Type B pancreatic cell (in vitro differentiated cells): ENCODE measurements around the gene KCNF1. TPM values are rescaled to one million over a fixed set of nuclear protein-coding genes. Genes with fewer than 3 reads are reported as not detected.

Experiments used
- DNase-seq: peaks from one replicate; pipeline ENCODE4 v3.0.0; 2021; ENCODE audit warnings: mixed read lengths; ENCODE audit not compliant: unreplicated experiment; ENCODE audit errors: extremely low spot score
- H3K27ac Mint-ChIP-seq: 2 replicates; pipeline ENCODE4 v1.8.0; 2021; ENCODE audit warnings: mild to moderate bottlenecking, mixed read lengths
- H3K27me3 Mint-ChIP-seq: 2 replicates; pipeline ENCODE4 v1.8.0; 2021; ENCODE audit warnings: mixed read lengths
- H3K36me3 Mint-ChIP-seq: 2 replicates; pipeline ENCODE4 v1.8.0; 2021; ENCODE audit warnings: mixed read lengths
- H3K4me1 Mint-ChIP-seq: one replicate; pipeline ENCODE4 v1.8.0; 2021; ENCODE audit warnings: mixed read lengths; ENCODE audit not compliant: unreplicated experiment
- H3K4me3 Mint-ChIP-seq: 2 replicates; pipeline ENCODE4 v1.8.0; 2021; ENCODE audit warnings: mild to moderate bottlenecking, mixed read lengths
- H3K9me3 Mint-ChIP-seq: 2 replicates; pipeline ENCODE4 v1.8.0; 2021; ENCODE audit warnings: mixed read lengths
- CTCF ChIP-seq: fragments of 200-600 bp; sonication (generic); conservative IDR thresholded peaks from 2 replicates; pipeline ENCODE4 v1.5.0; 2021; ENCODE audit warnings: antibody characterized with exemption, mild to moderate bottlenecking
- total RNA-seq: library from RNA; stranded (reverse); gene quantifications from 2 replicates; pipeline ENCODE4 v1.2.1, GENCODE V29; 2021; ENCODE audit warnings: low replicate concordance

KCNF1 gene
- total RNA-seq, 1 donor from 2014 or later, result 3.6 TPM

- Mint-ChIP-seq H3K4me3 (no peak overlapping the region), H3K4me1 (peaks cover 32% of the 10 kb centered on the region), H3K36me3 (no peaks in the 10 kb centered on the region), H3K27ac (no peak overlapping the region), H3K27me3 (peaks cover 8% of the 10 kb centered on the region), H3K9me3 (no peaks in the 10 kb centered on the region)
- peak; percentile 1 for DNase-seq
- TF ChIP-seq CTCF, result no peak
These were observed 29.2 kb upstream of the KCNF1 start for GRCh38 chr2:10882568-10882967.

- Mint-ChIP-seq H3K9me3 (no peaks in the 10 kb centered on the region), H3K36me3 (no peaks in the 10 kb centered on the region), H3K27me3 (peaks cover 8% of the 10 kb centered on the region), H3K4me1 (peaks cover 31% of the 10 kb centered on the region), H3K4me3 (no peak overlapping the region), H3K27ac (peak overlapping the region; percentile 81)
- peak; percentile 22 for DNase-seq
- TF ChIP-seq CTCF, result no peak
These were observed 28.7 kb upstream of the KCNF1 start for GRCh38 chr2:10883066-10883465.

- Mint-ChIP-seq H3K9me3 (no peaks in the 10 kb centered on the region), H3K36me3 (no peaks in the 10 kb centered on the region), H3K27ac (peak overlapping the region; percentile 81), H3K27me3 (peaks cover 9% of the 10 kb centered on the region), H3K4me1 (peaks cover 35% of the 10 kb centered on the region), H3K4me3 (peak overlapping the region; percentile 65)
- peak; percentile 43 for DNase-seq
- no peak for TF ChIP-seq CTCF
These were observed 27.8 kb upstream of the KCNF1 start for GRCh38 chr2:10883801-10884478.

GRCh38 chr2:10884574-10884975 lies 27.2 kb upstream of the KCNF1 start:
- no peaks in the 10 kb centered on the region for H3K36me3 Mint-ChIP-seq
- peak; percentile 66 for DNase-seq
- TF ChIP-seq CTCF, result no peak
- H3K27me3 Mint-ChIP-seq, result peaks cover 13% of the 10 kb centered on the region
- H3K4me3 Mint-ChIP-seq, result peak overlapping the region; percentile 65
- H3K27ac Mint-ChIP-seq, result peak overlapping the region; percentile 81
- H3K9me3 Mint-ChIP-seq, result no peaks in the 10 kb centered on the region
- peaks cover 40% of the 10 kb centered on the region for H3K4me1 Mint-ChIP-seq

GRCh38 chr2:10885094-10885860 lies 26.5 kb upstream of the KCNF1 start:
- peaks cover 16% of the 10 kb centered on the region for H3K27me3 Mint-ChIP-seq
- no peaks in the 10 kb centered on the region for H3K36me3 Mint-ChIP-seq
- peaks cover 40% of the 10 kb centered on the region for H3K4me1 Mint-ChIP-seq
- no peak for TF ChIP-seq CTCF
- no peak for DNase-seq
- peak overlapping the region; percentile 65 for H3K4me3 Mint-ChIP-seq
- H3K9me3 Mint-ChIP-seq, result no peaks in the 10 kb centered on the region
- H3K27ac Mint-ChIP-seq, result peak overlapping the region; percentile 81
